Neural cell (in vitro differentiated cells): ENCODE results near the gene DEAF1.

ENCODE experiments used
- CTCF ChIP-seq: fragments of 450-650 bp; IDR thresholded peaks from 2 replicates; pipeline ENCODE4 v1.5.1; 2014; ENCODE audit warnings: antibody characterized with exemption, mild to moderate bottlenecking, moderate library complexity; ENCODE audit not compliant: poor library complexity, severe bottlenecking
- EZH2 ChIP-seq: fragments of 200-600, 300-800 bp; shearing (Covaris generic), sonication (generic); IDR thresholded peaks from 2 replicates; pipeline ENCODE4 v1.6.1; 2014; ENCODE audit warnings: antibody characterized with exemption, low read length, borderline replicate concordance, mild to moderate bottlenecking; ENCODE audit not compliant: insufficient read depth, poor library complexity, severe bottlenecking

GRCh38 chr11:701741-702461 lies 6.9 kb upstream of the DEAF1 start:
- no peak for TF ChIP-seq EZH2
- no peak for TF ChIP-seq CTCF
